ENCODE results near the gene MOK. TPM values are rescaled to one million over a fixed set of nuclear protein-coding genes. Genes with fewer than 3 reads are reported as not detected.

The MOK gene
- total and polyA plus RNA-seq, 2 of the 4 experiments (the other 2 are of a cell fraction): 16.8 to 48.5 TPM

DNA sequence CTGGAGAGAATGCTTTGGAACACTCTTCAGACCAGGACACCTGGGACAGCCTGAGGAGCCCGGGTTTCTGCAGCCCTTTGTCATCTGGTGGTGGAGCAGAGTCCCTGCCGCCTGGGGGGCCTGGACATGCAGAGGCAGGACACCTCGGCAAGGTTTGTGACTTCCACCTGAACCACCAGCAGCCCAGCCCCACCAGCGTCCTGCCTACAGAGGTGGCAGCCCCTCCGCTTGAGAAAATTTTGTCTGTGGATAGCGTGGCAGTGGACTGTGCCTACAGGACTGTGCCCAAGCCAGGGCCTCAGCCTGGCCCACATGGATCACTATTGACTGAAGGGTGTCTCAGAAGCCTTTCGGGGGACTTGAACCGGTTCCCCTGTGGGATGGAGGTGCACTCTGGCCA lies 36.6 kb upstream of the MOK start:
- H3K79me1 ChIP-seq (ENCODE audit: low read depth in 1 of 2, low read length in 2 of 2): no peaks in the 10 kb centered on the region
- intact Hi-C loops (cut with micrococcal nuclease) (no loop called here), dilution Hi-C loops (cut with HindIII; ENCODE audit: low sequenced_read_pairs, unreplicated experiment) (no loop called here), in situ Hi-C loops (cut with MboI; ENCODE audit: low sequenced_read_pairs) (no loop called here)
- H2BK120ac ChIP-seq (ENCODE audit: low read depth, low read length): no peak overlapping the region
- H4K20me1 ChIP-seq (ENCODE audit: insufficient read depth, low read length): no peaks in the 10 kb centered on the region; the same call in 1 of the 2 replicates
- no peak overlapping the region for H3K23ac ChIP-seq (ENCODE audit: low read depth, low read length)
- H3K27ac ChIP-seq (ENCODE audit: insufficient read depth, low read length): no peak overlapping the region
- WGBS, 2 experiments (ENCODE audit: extremely low coverage in 2 of 2, insufficient read length in 1 of 2): 92% methylated on average over 3 of the region's 8 CpGs; no CpG with 5 or more reads in 1 of the 2 experiments
- no peaks in the 10 kb centered on the region for H3K4me1 ChIP-seq (ENCODE audit: control insufficient read depth, insufficient read depth, low read length)
- no peak overlapping the region for H2BK5ac ChIP-seq (ENCODE audit: low read depth, low read length, poor library complexity, severe bottlenecking)
- H2AFZ ChIP-seq (replicated peaks; ENCODE audit: low read length, poor library complexity): no peak overlapping the region
- ChIA-PET CTCF (no interaction called here), POLR2A (ENCODE audit: unreplicated experiment) (no interaction called here)
- no peak overlapping the region for H3K14ac ChIP-seq (replicated peaks; ENCODE audit: low read depth, low read length)
- H4K91ac ChIP-seq (ENCODE audit: insufficient read depth, low read depth, low read length): no peak overlapping the region
- H4K8ac ChIP-seq (ENCODE audit: low read depth in 2 of 2, low read length in 2 of 2): no peak overlapping the region
- H4K5ac ChIP-seq (ENCODE audit: low read depth, low read length): no peak overlapping the region
- BruUV-seq (replicated peaks): no TSS peak
- no peak overlapping the region for H3K18ac ChIP-seq (ENCODE audit: low read depth, low read length)
- no peak overlapping the region for H2AK9ac ChIP-seq (replicated peaks; ENCODE audit: low read depth, low read length, poor library complexity)
- no peak overlapping the region for H3K9ac ChIP-seq (ENCODE audit: low read depth, low read length)
- H3K27me3 ChIP-seq (ENCODE audit: control insufficient read depth, insufficient read depth, low read length): no peaks in the 10 kb centered on the region
- H3K9me3 ChIP-seq (ENCODE audit: control insufficient read depth, insufficient read depth, low read length): no peaks in the 10 kb centered on the region
- no peak overlapping the region for H3K4ac ChIP-seq (ENCODE audit: low read depth, low read length)
- H3K9me1 ChIP-seq (ENCODE audit: insufficient read depth, low read length): no peaks in the 10 kb centered on the region
- H2BK20ac ChIP-seq (ENCODE audit: low read depth, low read length): no peak overlapping the region
- no peak for DNase-seq
- H3K56ac ChIP-seq (ENCODE audit: extremely low read depth, insufficient read depth, low read length): no peak overlapping the region
- no peak for ATAC-seq (ENCODE audit: low read depth)
- peaks cover 38% of the 10 kb centered on the region for H3K36me3 ChIP-seq (ENCODE audit: control insufficient read depth, insufficient read depth, low read length)
- TF ChIP-seq RFX5 (IDR thresholded peaks at IDR 0.05; ENCODE audit: low read depth, low read length) (no peak), SMC3 (IDR thresholded peaks at IDR 0.05; ENCODE audit: low read depth, low read length) (no peak), CEBPB (IDR thresholded peaks at IDR 0.05; ENCODE audit: low read depth, low read length) (no peak), RCOR1 (IDR thresholded peaks at IDR 0.05; ENCODE audit: insufficient replicate concordance, low read length) (no peak), CHD1 (IDR thresholded peaks at IDR 0.05; ENCODE audit: low read depth, low read length) (no peak), BHLHE40 (IDR thresholded peaks at IDR 0.05; ENCODE audit: low read depth, low read length) (no peak), RAD21 (IDR thresholded peaks at IDR 0.05; ENCODE audit: low read length) (no peak), MAFK (IDR thresholded peaks at IDR 0.05; ENCODE audit: low read depth, low read length) (no peak), ELK1 (IDR thresholded peaks at IDR 0.05; ENCODE audit: borderline replicate concordance, low read depth, low read length) (no peak), MXI1 (IDR thresholded peaks at IDR 0.05; ENCODE audit: borderline replicate concordance, low read depth, low read length) (no peak), NFE2L2 (IDR thresholded peaks at IDR 0.05; ENCODE audit: low read depth, low read length) (no peak), MAZ (IDR thresholded peaks at IDR 0.05; ENCODE audit: borderline replicate concordance, low read depth, low read length) (no peak), FOS (IDR thresholded peaks at IDR 0.05; ENCODE audit: low read depth, low read length) (no peak), POLR2A (IDR thresholded peaks at IDR 0.05; ENCODE audit: low read depth, low read length) (no peak)
- TF ChIP-seq, protein P1, sequence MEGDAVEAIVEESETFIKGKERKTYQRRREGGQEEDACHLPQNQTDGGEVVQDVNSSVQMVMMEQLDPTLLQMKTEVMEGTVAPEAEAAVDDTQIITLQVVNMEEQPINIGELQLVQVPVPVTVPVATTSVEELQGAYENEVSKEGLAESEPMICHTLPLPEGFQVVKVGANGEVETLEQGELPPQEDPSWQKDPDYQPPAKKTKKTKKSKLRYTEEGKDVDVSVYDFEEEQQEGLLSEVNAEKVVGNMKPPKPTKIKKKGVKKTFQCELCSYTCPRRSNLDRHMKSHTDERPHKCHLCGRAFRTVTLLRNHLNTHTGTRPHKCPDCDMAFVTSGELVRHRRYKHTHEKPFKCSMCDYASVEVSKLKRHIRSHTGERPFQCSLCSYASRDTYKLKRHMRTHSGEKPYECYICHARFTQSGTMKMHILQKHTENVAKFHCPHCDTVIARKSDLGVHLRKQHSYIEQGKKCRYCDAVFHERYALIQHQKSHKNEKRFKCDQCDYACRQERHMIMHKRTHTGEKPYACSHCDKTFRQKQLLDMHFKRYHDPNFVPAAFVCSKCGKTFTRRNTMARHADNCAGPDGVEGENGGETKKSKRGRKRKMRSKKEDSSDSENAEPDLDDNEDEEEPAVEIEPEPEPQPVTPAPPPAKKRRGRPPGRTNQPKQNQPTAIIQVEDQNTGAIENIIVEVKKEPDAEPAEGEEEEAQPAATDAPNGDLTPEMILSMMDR (conservative IDR thresholded peaks at IDR 0.05; ENCODE audit: low read depth, low read length): no peak
- TF ChIP-seq, protein P2, sequence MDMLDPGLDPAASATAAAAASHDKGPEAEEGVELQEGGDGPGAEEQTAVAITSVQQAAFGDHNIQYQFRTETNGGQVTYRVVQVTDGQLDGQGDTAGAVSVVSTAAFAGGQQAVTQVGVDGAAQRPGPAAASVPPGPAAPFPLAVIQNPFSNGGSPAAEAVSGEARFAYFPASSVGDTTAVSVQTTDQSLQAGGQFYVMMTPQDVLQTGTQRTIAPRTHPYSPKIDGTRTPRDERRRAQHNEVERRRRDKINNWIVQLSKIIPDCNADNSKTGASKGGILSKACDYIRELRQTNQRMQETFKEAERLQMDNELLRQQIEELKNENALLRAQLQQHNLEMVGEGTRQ (IDR thresholded peaks at IDR 0.05; ENCODE audit: low read depth, low read length): no peak
- no peak overlapping the region for H3K4me3 ChIP-seq (ENCODE audit: insufficient read depth, low read depth, low read length)
- H2BK15ac ChIP-seq (ENCODE audit: low read depth, low read length): no peak overlapping the region
- H2AK5ac ChIP-seq (ENCODE audit: low read depth, low read length): no peak overlapping the region
- H3K4me2 ChIP-seq (ENCODE audit: low read depth, low read length): no peak overlapping the region
